ENCODE data around the gene RBFOX2.

DNA sequence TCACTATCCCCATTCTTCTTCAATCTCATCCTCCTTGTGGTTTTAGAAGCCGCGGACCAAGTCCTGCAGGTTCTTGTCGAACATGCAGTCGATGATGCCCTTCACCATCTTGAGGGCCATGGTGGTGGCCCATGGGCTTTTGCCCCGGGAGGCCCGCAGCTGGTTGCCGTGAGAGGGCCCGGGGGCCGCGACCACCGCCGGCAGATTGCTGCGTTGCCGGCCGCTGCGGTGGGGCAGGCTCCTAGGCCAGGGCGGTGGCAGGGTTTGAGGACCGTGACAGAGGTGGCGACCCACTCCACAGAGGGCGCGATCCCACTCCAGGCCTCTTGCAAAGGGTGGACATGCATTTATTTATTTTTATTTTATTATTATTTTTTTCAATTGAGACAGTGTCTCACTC is 244.0 kb downstream of the RBFOX2 start:
- TF ChIP-seq, protein P1, sequence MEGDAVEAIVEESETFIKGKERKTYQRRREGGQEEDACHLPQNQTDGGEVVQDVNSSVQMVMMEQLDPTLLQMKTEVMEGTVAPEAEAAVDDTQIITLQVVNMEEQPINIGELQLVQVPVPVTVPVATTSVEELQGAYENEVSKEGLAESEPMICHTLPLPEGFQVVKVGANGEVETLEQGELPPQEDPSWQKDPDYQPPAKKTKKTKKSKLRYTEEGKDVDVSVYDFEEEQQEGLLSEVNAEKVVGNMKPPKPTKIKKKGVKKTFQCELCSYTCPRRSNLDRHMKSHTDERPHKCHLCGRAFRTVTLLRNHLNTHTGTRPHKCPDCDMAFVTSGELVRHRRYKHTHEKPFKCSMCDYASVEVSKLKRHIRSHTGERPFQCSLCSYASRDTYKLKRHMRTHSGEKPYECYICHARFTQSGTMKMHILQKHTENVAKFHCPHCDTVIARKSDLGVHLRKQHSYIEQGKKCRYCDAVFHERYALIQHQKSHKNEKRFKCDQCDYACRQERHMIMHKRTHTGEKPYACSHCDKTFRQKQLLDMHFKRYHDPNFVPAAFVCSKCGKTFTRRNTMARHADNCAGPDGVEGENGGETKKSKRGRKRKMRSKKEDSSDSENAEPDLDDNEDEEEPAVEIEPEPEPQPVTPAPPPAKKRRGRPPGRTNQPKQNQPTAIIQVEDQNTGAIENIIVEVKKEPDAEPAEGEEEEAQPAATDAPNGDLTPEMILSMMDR (IDR thresholded peaks at IDR 0.05): no peak
- no peak for TF ChIP-seq POLR2A (IDR thresholded peaks at IDR 0.05)
